Mesenchymal stem cell (in vitro differentiated cells and primary cell): Measurements from ENCODE around the gene UQCC5.
A peak's percentile ranks its signal among the peaks of the same experiment; 100 is the strongest.

ENCODE experiments used
- DNase-seq: peaks from one replicate; pipeline ENCODE4 v3.0.0-alpha.2; 2013
- H2AFZ ChIP-seq: one replicate; pipeline ENCODE4 v1.6.1; 2013; ENCODE audit warnings: low read depth, mild to moderate bottlenecking, control low read depth, inconsistent platforms, low read length, moderate library complexity
- H2AK5ac ChIP-seq: 2 replicates; pipeline ENCODE4 v1.6.1; 2013; ENCODE audit warnings: low read length, moderate library complexity, mild to moderate bottlenecking, inconsistent platforms; ENCODE audit not compliant: severe bottlenecking
- H2BK120ac ChIP-seq: one replicate; pipeline ENCODE4 v1.6.1; 2013; ENCODE audit warnings: low read depth, mild to moderate bottlenecking, inconsistent platforms, low read length, moderate library complexity
- H2BK12ac ChIP-seq, 2 experiments: one replicate each; pipeline ENCODE4 v1.6.1; 2013; ENCODE audit warnings: inconsistent platforms in 2 of 2, low read length in 2 of 2, mild to moderate bottlenecking in 2 of 2, moderate library complexity in 2 of 2, control low read depth in 1 of 2
- H2BK15ac ChIP-seq: one replicate; pipeline ENCODE4 v1.6.1; 2013; ENCODE audit warnings: mild to moderate bottlenecking, low read depth, inconsistent platforms; ENCODE audit not compliant: poor library complexity, severe bottlenecking
- H2BK5ac ChIP-seq: 2 replicates; pipeline ENCODE4 v1.6.1; 2013; ENCODE audit warnings: low read depth, mild to moderate bottlenecking, low read length, control low read depth, inconsistent platforms; ENCODE audit not compliant: poor library complexity, severe bottlenecking
- H3K14ac ChIP-seq, 2 experiments: one replicate each; pipeline ENCODE4 v1.6.1; 2013; ENCODE audit warnings: inconsistent platforms in 2 of 2, low read length in 2 of 2, control low read depth in 1 of 2, mild to moderate bottlenecking in 1 of 2, moderate library complexity in 1 of 2
- H3K18ac ChIP-seq, 2 experiments: one replicate each; pipeline ENCODE4 v1.6.1; 2013; ENCODE audit warnings: inconsistent platforms in 2 of 2, low read length in 2 of 2, control low read depth in 1 of 2, low read depth in 1 of 2, mild to moderate bottlenecking in 1 of 2
- H3K23ac ChIP-seq, 2 experiments: one replicate each; pipeline ENCODE4 v1.6.1; 2013; ENCODE audit warnings: inconsistent platforms in 2 of 2, low read length in 2 of 2, mild to moderate bottlenecking in 2 of 2, moderate library complexity in 2 of 2, control low read depth in 1 of 2
- H3K27ac ChIP-seq: 2 replicates; pipeline ENCODE4 v1.5.1; 2013; ENCODE audit warnings: mild to moderate bottlenecking, moderate library complexity, low read length, control low read depth, inconsistent platforms; ENCODE audit not compliant: poor library complexity, severe bottlenecking
- H3K27me3 ChIP-seq, 2 experiments: 2 replicates each; pipeline versions ENCODE4 v1.6.1 to v1.7.0; 2013; ENCODE audit warnings: low read length in 2 of 2, mild to moderate bottlenecking in 2 of 2, moderate library complexity in 2 of 2, control low read depth in 1 of 2, inconsistent platforms in 1 of 2; ENCODE audit not compliant: control insufficient read depth in 1 of 2, insufficient read depth in 1 of 2
- H3K36me3 ChIP-seq, 2 experiments: 2 replicates each; pipeline versions ENCODE4 v1.6.1 to v1.7.0; 2013; ENCODE audit warnings: low read length in 2 of 2, control low read depth in 1 of 2, inconsistent platforms in 1 of 2, low read depth in 1 of 2, mild to moderate bottlenecking in 1 of 2; ENCODE audit not compliant: insufficient read depth in 2 of 2, control insufficient read depth in 1 of 2
- H3K4ac ChIP-seq, 2 experiments: one replicate each; pipeline ENCODE4 v1.6.1; 2013; ENCODE audit warnings: inconsistent platforms in 2 of 2, low read length in 2 of 2, mild to moderate bottlenecking in 2 of 2, moderate library complexity in 2 of 2, control low read depth in 1 of 2, low read depth in 1 of 2
- H3K4me1 ChIP-seq: 2 replicates; pipeline ENCODE4 v1.6.1; 2013; ENCODE audit warnings: low read depth, low read length, control low read depth; ENCODE audit not compliant: control insufficient read depth, insufficient read depth
- H3K4me2 ChIP-seq: 2 replicates; pipeline ENCODE4 v1.6.1; 2013; ENCODE audit warnings: low read length, mild to moderate bottlenecking, inconsistent platforms; ENCODE audit not compliant: poor library complexity, severe bottlenecking
- H3K4me3 ChIP-seq, 2 experiments: 2 replicates each; pipeline versions ENCODE4 v1.5.1 to v1.7.0; 2013; ENCODE audit warnings: low read length in 2 of 2, mild to moderate bottlenecking in 2 of 2, control low read depth in 1 of 2, low read depth in 1 of 2; ENCODE audit not compliant: insufficient read depth in 1 of 2
- H3K79me1 ChIP-seq: replicated peaks from 2 replicates; pipeline ENCODE4 v1.6.1; 2013; ENCODE audit warnings: mild to moderate bottlenecking, control low read depth, low read length, inconsistent platforms; ENCODE audit not compliant: poor library complexity, severe bottlenecking
- H3K9ac ChIP-seq: 2 replicates; pipeline ENCODE4 v1.7.0; 2013; ENCODE audit warnings: mild to moderate bottlenecking, low read length, moderate library complexity
- H3K9me3 ChIP-seq: 2 replicates; pipeline ENCODE4 v1.7.0; 2013; ENCODE audit warnings: mild to moderate bottlenecking, low read length; ENCODE audit not compliant: control insufficient read depth
- H4K8ac ChIP-seq: one replicate; pipeline ENCODE4 v1.6.1; 2013; ENCODE audit warnings: inconsistent platforms, mild to moderate bottlenecking, low read length, moderate library complexity
- H4K91ac ChIP-seq: one replicate; pipeline ENCODE4 v1.6.1; 2013; ENCODE audit warnings: mild to moderate bottlenecking, low read length, inconsistent platforms
- WGBS: methylation state at CpG from one replicate; pipeline ENCODE4 v1.1.7; 2013; ENCODE audit warnings: mixed read lengths; 5-methylcytosine and 5-hydroxymethylcytosine counted together

The UQCC5 gene

GRCh38 chr3:52512727-52513126 is 23.7 kb upstream of the UQCC5 start:
- Histone ChIP-seq H2AFZ (no peak overlapping the region), H3K27me3 (peaks cover 18 to 73% of the 10 kb centered on the region in 2 experiments), H2BK12ac (no peak overlapping the region), H3K4me2 (no peak overlapping the region), H2BK120ac (no peak overlapping the region), H3K9ac (no peak overlapping the region), H2BK5ac (no peak overlapping the region), H4K91ac (no peak overlapping the region), H4K8ac (no peak overlapping the region), H3K4me3 (no peak overlapping the region), H3K18ac (no peak overlapping the region), H2BK15ac (no peak overlapping the region), H3K14ac (no peak overlapping the region), H3K79me1 (no peaks in the 10 kb centered on the region), H3K9me3 (no peaks in the 10 kb centered on the region), H3K4me1 (peaks cover 2% of the 10 kb centered on the region), H3K23ac (no peak overlapping the region), H2AK5ac (no peak overlapping the region), H3K27ac (no peak overlapping the region), H3K36me3 (no peaks in the 10 kb centered on the region), H3K4ac (no peak overlapping the region)
- WGBS: 76% methylated on average over 17 of the region's 17 CpGs
- no peak for DNase-seq

GRCh38 chr3:52513281-52513680 is 23.1 kb upstream of the UQCC5 start:
- Histone ChIP-seq H3K18ac (no peak overlapping the region), H3K27me3 (peaks cover 18 to 78% of the 10 kb centered on the region in 2 experiments), H3K36me3 (no peaks in the 10 kb centered on the region), H2BK12ac (no peak overlapping the region), H2BK120ac (no peak overlapping the region), H3K9me3 (no peaks in the 10 kb centered on the region), H3K27ac (no peak overlapping the region), H3K9ac (no peak overlapping the region), H3K4me3 (no peak overlapping the region), H4K8ac (no peak overlapping the region), H2BK5ac (no peak overlapping the region), H3K79me1 (no peaks in the 10 kb centered on the region), H3K14ac (no peak overlapping the region), H4K91ac (no peak overlapping the region), H3K4ac (no peak overlapping the region), H3K4me2 (no peak overlapping the region), H2BK15ac (no peak overlapping the region), H3K23ac (no peak overlapping the region), H2AFZ (no peak overlapping the region), H3K4me1 (no peaks in the 10 kb centered on the region), H2AK5ac (no peak overlapping the region)
- WGBS: 89% methylated on average over 7 of the region's 7 CpGs
- DNase-seq: no peak

DNA sequence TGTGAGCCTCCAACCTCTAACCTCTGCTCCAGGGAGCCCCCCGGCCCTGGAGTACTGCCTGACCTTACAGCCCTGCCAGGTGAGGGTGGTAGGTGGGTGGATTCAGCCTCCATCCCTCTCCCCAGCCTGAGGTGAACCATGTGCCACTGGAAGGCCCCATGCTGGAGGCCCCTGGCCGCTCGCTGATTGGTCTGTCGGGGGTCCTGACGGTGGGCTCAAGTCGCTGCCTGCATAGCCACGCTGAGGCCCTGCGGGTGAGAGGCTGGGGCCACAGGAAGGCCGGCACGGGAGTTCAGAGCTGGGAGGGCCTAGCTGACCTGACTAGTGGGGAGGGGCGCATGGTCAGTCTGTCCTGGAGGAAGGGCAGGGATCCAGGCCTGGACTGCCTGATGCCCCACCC is 21.8 kb upstream of the UQCC5 start:
- no peak overlapping the region for H2AFZ ChIP-seq
- DNase-seq: no peak
- H3K4ac ChIP-seq: no peak overlapping the region
- no peak overlapping the region for H3K23ac ChIP-seq
- H2BK5ac ChIP-seq: no peak overlapping the region
- no peaks in the 10 kb centered on the region for H3K36me3 ChIP-seq
- no peak overlapping the region for H3K9ac ChIP-seq
- peaks cover 9% of the 10 kb centered on the region for H3K4me1 ChIP-seq
- no peak overlapping the region for H2AK5ac ChIP-seq
- H3K27me3 ChIP-seq: peaks cover 18 to 79% of the 10 kb centered on the region in 2 experiments
- no peak overlapping the region for H3K14ac ChIP-seq
- no peak overlapping the region for H3K27ac ChIP-seq
- no peaks in the 10 kb centered on the region for H3K79me1 ChIP-seq
- no peak overlapping the region for H2BK15ac ChIP-seq
- 80% methylated on average over 11 of the region's 11 CpGs for WGBS
- no peak overlapping the region for H4K91ac ChIP-seq
- no peaks in the 10 kb centered on the region for H3K9me3 ChIP-seq
- H3K4me3 ChIP-seq: no peak overlapping the region
- H2BK120ac ChIP-seq: no peak overlapping the region
- H3K18ac ChIP-seq: no peak overlapping the region
- H2BK12ac ChIP-seq: no peak overlapping the region
- H3K4me2 ChIP-seq: no peak overlapping the region
- no peak overlapping the region for H4K8ac ChIP-seq

GRCh38 chr3:52515192-52515591 is 21.2 kb upstream of the UQCC5 start:
- no peak overlapping the region for H3K14ac ChIP-seq
- 73% methylated on average over 6 of the region's 6 CpGs for WGBS
- H3K36me3 ChIP-seq: no peaks in the 10 kb centered on the region
- H3K4ac ChIP-seq: peak overlapping the region in 1 of 2 experiments; percentile 42
- H4K91ac ChIP-seq: no peak overlapping the region
- H2BK120ac ChIP-seq: no peak overlapping the region
- H2BK5ac ChIP-seq: no peak overlapping the region
- H4K8ac ChIP-seq: no peak overlapping the region
- peaks cover 18 to 73% of the 10 kb centered on the region in 2 experiments for H3K27me3 ChIP-seq
- H3K23ac ChIP-seq: no peak overlapping the region
- H3K27ac ChIP-seq: no peak overlapping the region
- H3K18ac ChIP-seq: no peak overlapping the region
- no peak for DNase-seq
- no peak overlapping the region for H3K9ac ChIP-seq
- H2BK15ac ChIP-seq: no peak overlapping the region
- no peak overlapping the region for H3K4me3 ChIP-seq
- no peak overlapping the region for H3K4me2 ChIP-seq
- H3K79me1 ChIP-seq: no peaks in the 10 kb centered on the region
- no peak overlapping the region for H2AFZ ChIP-seq
- peaks cover 9% of the 10 kb centered on the region for H3K4me1 ChIP-seq
- no peak overlapping the region for H2AK5ac ChIP-seq
- H3K9me3 ChIP-seq: no peaks in the 10 kb centered on the region
- H2BK12ac ChIP-seq: no peak overlapping the region
